Hematopoietic multipotent progenitor cell (in vitro differentiated cells): ENCODE measurements around the gene LGR4. TPM values are rescaled to one million over a fixed set of nuclear protein-coding genes. Genes with fewer than 3 reads are reported as not detected.

Experiments
- small RNA-seq: library from RNA; depleted of rRNA; stranded (forward); fragments of <200 nt; gene quantifications from one replicate; pipeline ENCODE3, GENCODE V24; 2012
- total RNA-seq: library from RNA; depleted of rRNA; stranded (reverse); fragments of >200 nt; gene quantifications from one replicate; pipeline ENCODE4 v1.2.3, GENCODE V29; 2012

Gene LGR4
- total RNA-seq, 1 donor: 2.7 TPM

Small RNAs within 50 kb of the gene (small RNA-seq; reads per million reads assigned to genes)
- gene AC100771.1: not detected
- not detected for gene MIR8087
- not detected for gene RNA5SP339

Other genes starting within 250 kb of the LGR4 start
- gene CCDC34, start 109.6 kb downstream of the LGR4 start, total RNA-seq: 3.5 TPM
- 8.9 TPM for gene LIN7C, start 34.0 kb upstream of the LGR4 start, total RNA-seq
- under 0.01 TPM for gene BDNF, start 227.7 kb upstream of the LGR4 start, total RNA-seq